Progenitor cell of endocrine pancreas (in vitro differentiated cells): Measurements from ENCODE around the gene WDR27. TPM values are rescaled to one million over a fixed set of nuclear protein-coding genes. Genes with fewer than 3 reads are reported as not detected.

Experiments
- DNase-seq: peaks from one replicate; pipeline ENCODE4 v3.0.0; 2021; ENCODE audit warnings: low spot score; ENCODE audit not compliant: unreplicated experiment
- H3K27ac Mint-ChIP-seq: 2 replicates; pipeline ENCODE4 v1.8.0; 2021; ENCODE audit warnings: mild to moderate bottlenecking, moderate library complexity, mixed read lengths
- H3K27me3 Mint-ChIP-seq: 2 replicates; pipeline ENCODE4 v1.8.0; 2021; ENCODE audit warnings: mixed read lengths
- H3K36me3 Mint-ChIP-seq: 2 replicates; pipeline ENCODE4 v1.8.0; 2022; ENCODE audit warnings: mixed read lengths; ENCODE audit not compliant: insufficient read depth
- H3K4me1 Mint-ChIP-seq: 2 replicates; pipeline ENCODE4 v1.8.0; 2021; ENCODE audit warnings: low read depth, mixed read lengths
- H3K4me3 Mint-ChIP-seq: 2 replicates; pipeline ENCODE4 v1.8.0; 2021; ENCODE audit warnings: low read depth, mild to moderate bottlenecking, moderate library complexity, mixed read lengths
- H3K9me3 Mint-ChIP-seq: 2 replicates; pipeline ENCODE4 v1.8.0; 2021; ENCODE audit warnings: low read depth, mixed read lengths
- CTCF ChIP-seq: fragments of 200-600 bp; sonication (generic); IDR thresholded peaks from one replicate; pipeline ENCODE4 v1.5.0; 2021; ENCODE audit warnings: antibody characterized with exemption, mild to moderate bottlenecking; ENCODE audit not compliant: unreplicated experiment
- total RNA-seq: library from RNA; stranded (reverse); gene quantifications from 2 replicates; pipeline ENCODE4 v1.2.1, GENCODE V29; 2021

WDR27 gene
- total RNA-seq, 1 donor from 2014 or later, result 123 TPM

- H3K4me3 Mint-ChIP-seq, result no peak overlapping the region
- H3K27me3 Mint-ChIP-seq, result no peaks in the 10 kb centered on the region
- no peaks in the 10 kb centered on the region for H3K4me1 Mint-ChIP-seq
- peaks cover 69% of the 10 kb centered on the region for H3K36me3 Mint-ChIP-seq
- TF ChIP-seq CTCF, result no peak
- H3K27ac Mint-ChIP-seq, result no peak overlapping the region
- H3K9me3 Mint-ChIP-seq, result peaks cover 34% of the 10 kb centered on the region
- DNase-seq, result no peak
Observed at GRCh38 chr6:169685860-169686259, 16.0 kb downstream of the WDR27 start.

DNA sequence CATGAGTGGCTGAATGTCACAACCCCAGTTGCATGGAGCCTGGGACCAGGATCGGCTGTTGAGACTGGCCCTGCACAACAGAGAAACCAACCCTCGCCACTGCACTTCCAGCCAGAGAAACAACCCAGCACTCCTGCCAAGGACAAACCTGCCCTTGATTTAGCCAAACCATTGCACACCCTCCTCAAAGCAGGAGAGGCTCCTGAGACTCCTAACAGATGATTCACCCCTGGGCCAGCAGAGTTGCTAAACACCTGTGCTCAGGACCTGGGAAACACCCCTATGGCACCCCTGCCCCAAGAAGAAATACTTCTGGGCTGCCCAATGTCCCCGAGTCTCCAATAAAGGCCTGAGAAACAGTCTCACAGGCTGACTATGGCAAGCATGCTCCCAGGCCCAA lies 17.8 kb downstream of the WDR27 start:
- H3K4me1 Mint-ChIP-seq, result peaks cover 1% of the 10 kb centered on the region
- no peaks in the 10 kb centered on the region for H3K27me3 Mint-ChIP-seq
- H3K36me3 Mint-ChIP-seq, result peaks cover 69% of the 10 kb centered on the region
- peaks cover 32% of the 10 kb centered on the region for H3K9me3 Mint-ChIP-seq
- DNase-seq, result no peak
- no peak overlapping the region for H3K27ac Mint-ChIP-seq
- TF ChIP-seq CTCF, result no peak
- H3K4me3 Mint-ChIP-seq, result no peak overlapping the region

DNA sequence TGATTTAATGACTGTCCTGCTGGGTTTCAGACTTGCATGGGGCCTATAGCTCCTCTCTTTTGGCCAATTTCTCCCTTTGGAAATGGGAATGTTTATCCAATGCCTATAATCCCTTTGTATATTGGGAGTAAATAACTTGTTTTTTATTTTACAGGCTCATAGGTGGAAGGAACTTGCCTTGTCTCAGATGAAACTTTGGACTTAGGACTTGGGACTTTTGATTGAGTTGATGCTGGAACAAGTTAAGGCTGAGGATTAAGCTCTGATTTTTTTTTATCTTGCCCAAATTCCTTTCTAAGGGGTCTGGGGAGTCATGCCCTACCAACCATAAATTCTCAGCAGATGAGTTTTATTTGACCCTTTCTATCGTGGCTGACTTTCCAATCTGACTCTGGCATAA lies 23.5 kb downstream of the WDR27 start:
- peaks cover 9% of the 10 kb centered on the region for H3K4me1 Mint-ChIP-seq
- H3K27ac Mint-ChIP-seq, result no peak overlapping the region
- H3K4me3 Mint-ChIP-seq, result no peak overlapping the region
- H3K27me3 Mint-ChIP-seq, result no peaks in the 10 kb centered on the region
- H3K36me3 Mint-ChIP-seq, result peaks cover 55% of the 10 kb centered on the region
- TF ChIP-seq CTCF, result no peak
- DNase-seq, result no peak
- H3K9me3 Mint-ChIP-seq, result peaks cover 9% of the 10 kb centered on the region

DNA sequence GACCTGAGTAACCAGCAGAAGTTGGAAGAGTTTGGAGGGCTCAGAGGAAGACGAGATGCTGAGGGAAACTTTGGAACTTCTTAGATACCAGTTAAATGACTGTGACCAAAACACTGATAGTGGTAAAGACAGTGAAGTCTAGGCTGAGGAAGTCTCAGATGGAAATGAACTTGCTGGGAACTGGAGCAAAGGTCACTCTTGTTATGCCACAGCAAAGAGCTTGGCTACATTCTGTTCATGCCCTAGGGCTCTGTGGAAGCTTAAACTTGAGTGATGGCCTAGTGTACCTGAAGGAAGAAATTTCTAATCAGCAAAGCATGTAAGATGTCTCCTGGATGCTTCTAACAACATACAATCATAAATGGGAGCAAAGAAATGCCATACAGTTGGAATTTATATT lies 24.7 kb downstream of the WDR27 start:
- DNase-seq, result no peak
- Mint-ChIP-seq H3K9me3 (peaks cover 9% of the 10 kb centered on the region), H3K4me1 (peaks cover 9% of the 10 kb centered on the region), H3K4me3 (no peak overlapping the region), H3K27ac (no peak overlapping the region), H3K36me3 (peaks cover 50% of the 10 kb centered on the region), H3K27me3 (no peaks in the 10 kb centered on the region)
- TF ChIP-seq CTCF, result no peak

- Mint-ChIP-seq H3K9me3 (no peaks in the 10 kb centered on the region), H3K27me3 (no peaks in the 10 kb centered on the region), H3K4me1 (peaks cover 9% of the 10 kb centered on the region), H3K36me3 (peaks cover 37% of the 10 kb centered on the region), H3K27ac (no peak overlapping the region), H3K4me3 (no peak overlapping the region)
- no peak for DNase-seq
- TF ChIP-seq CTCF, result no peak
Observed at GRCh38 chr6:169675011-169675410, 26.8 kb downstream of the WDR27 start.
